Measurements from ENCODE around the gene ARFGAP1. TPM values are rescaled to one million over a fixed set of nuclear protein-coding genes. Genes with fewer than 3 reads are reported as not detected.

The ARFGAP1 gene
- polyA plus RNA-seq, 1 donor, result 76.3 TPM

GRCh38 chr20:63321148-63321831 is 48.7 kb downstream of the ARFGAP1 start:
- H3K27me3 ChIP-seq (ENCODE audit: control insufficient read depth, insufficient read depth, low read length), result peaks cover 10% of the 10 kb centered on the region
- peaks cover 2% of the 10 kb centered on the region for H3K4me1 ChIP-seq (ENCODE audit: control insufficient read depth, insufficient read depth, low read length)
- H3K4me3 ChIP-seq (ENCODE audit: low read length), result no peak overlapping the region
- H3K9me3 ChIP-seq (ENCODE audit: control insufficient read depth, low read depth, low read length), result no peaks in the 10 kb centered on the region
- WGBS (ENCODE audit: insufficient coverage, low lambda C conversion rate), result no CpG with 5 or more reads among the region's 20 CpGs
- no peak overlapping the region for H3K27ac ChIP-seq (ENCODE audit: low read length)
- DNase-seq, result no peak
- no peaks in the 10 kb centered on the region for H3K36me3 ChIP-seq (ENCODE audit: control insufficient read depth, insufficient read depth, low read length)

GRCh38 chr20:63322146-63322932 is 49.7 kb downstream of the ARFGAP1 start:
- peaks cover 10% of the 10 kb centered on the region for H3K27me3 ChIP-seq (ENCODE audit: control insufficient read depth, insufficient read depth, low read length)
- peaks cover 2% of the 10 kb centered on the region for H3K4me1 ChIP-seq (ENCODE audit: control insufficient read depth, insufficient read depth, low read length)
- DNase-seq, result no peak
- H3K4me3 ChIP-seq (ENCODE audit: low read length), result no peak overlapping the region
- H3K36me3 ChIP-seq (ENCODE audit: control insufficient read depth, insufficient read depth, low read length), result no peaks in the 10 kb centered on the region
- no CpG with 5 or more reads among the region's 34 CpGs for WGBS (ENCODE audit: insufficient coverage, low lambda C conversion rate)
- no peak overlapping the region for H3K27ac ChIP-seq (ENCODE audit: low read length)
- no peaks in the 10 kb centered on the region for H3K9me3 ChIP-seq (ENCODE audit: control insufficient read depth, low read depth, low read length)

DNA sequence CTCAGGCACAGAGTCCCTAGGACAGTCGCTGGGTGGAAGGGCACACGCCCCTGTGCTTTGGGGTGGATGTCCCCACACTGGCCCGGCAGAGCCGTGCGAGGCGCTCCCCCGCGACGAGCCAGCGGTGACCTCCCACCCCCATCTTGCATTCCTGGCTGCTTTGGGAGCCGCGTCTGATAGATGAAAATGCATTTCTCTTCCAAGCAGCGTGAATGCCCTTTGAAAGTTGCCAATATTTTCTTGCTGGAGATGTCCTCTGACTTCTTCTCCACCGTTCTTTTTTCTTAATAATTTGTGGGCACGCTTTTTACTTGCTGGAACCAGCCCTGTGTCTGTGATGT is 50.3 kb downstream of the ARFGAP1 start:
- H3K9me3 ChIP-seq (ENCODE audit: control insufficient read depth, low read depth, low read length), result no peaks in the 10 kb centered on the region
- peaks cover 10% of the 10 kb centered on the region for H3K27me3 ChIP-seq (ENCODE audit: control insufficient read depth, insufficient read depth, low read length)
- H3K36me3 ChIP-seq (ENCODE audit: control insufficient read depth, insufficient read depth, low read length), result no peaks in the 10 kb centered on the region
- H3K27ac ChIP-seq (ENCODE audit: low read length), result no peak overlapping the region
- peaks cover 2% of the 10 kb centered on the region for H3K4me1 ChIP-seq (ENCODE audit: control insufficient read depth, insufficient read depth, low read length)
- DNase-seq, result no peak
- 38% methylated on average over 3 of the region's 15 CpGs for WGBS (ENCODE audit: insufficient coverage, low lambda C conversion rate)
- H3K4me3 ChIP-seq (ENCODE audit: low read length), result no peak overlapping the region

DNA sequence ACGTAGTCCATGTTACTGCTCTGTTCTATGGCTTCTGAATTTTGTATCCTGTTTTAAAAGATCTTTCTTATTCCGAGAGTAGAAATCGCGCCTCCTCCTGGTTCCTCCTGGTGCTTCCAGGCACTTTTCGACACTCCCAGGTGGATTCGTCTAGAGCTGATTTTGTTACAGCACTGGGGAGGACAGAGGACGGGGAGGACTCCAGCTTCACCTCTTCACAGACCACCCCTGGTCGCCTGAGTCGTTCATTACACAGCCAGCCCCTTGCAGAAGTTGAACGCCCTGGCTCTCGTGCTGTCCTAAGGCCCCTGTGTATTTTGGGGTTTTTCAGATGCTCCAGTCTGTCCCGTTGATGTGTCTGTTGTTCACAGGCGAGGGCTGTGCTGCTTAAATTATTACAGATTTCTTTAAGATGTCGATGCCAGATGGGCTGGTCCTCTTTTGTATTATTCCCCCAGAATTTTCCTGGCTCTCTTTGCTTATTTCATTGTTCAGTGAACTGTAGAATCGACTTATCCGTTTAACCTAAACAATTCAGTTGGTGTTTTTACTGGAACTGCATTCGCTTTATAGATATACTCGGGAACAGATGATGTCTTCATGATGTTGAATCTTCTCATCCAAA is 50.9 kb downstream of the ARFGAP1 start:
- DNase-seq, result no peak
- no peaks in the 10 kb centered on the region for H3K9me3 ChIP-seq (ENCODE audit: control insufficient read depth, low read depth, low read length)
- no peak overlapping the region for H3K4me3 ChIP-seq (ENCODE audit: low read length)
- H3K4me1 ChIP-seq (ENCODE audit: control insufficient read depth, insufficient read depth, low read length), result peaks cover 2% of the 10 kb centered on the region
- H3K27me3 ChIP-seq (ENCODE audit: control insufficient read depth, insufficient read depth, low read length), result peaks cover 10% of the 10 kb centered on the region
- H3K36me3 ChIP-seq (ENCODE audit: control insufficient read depth, insufficient read depth, low read length), result no peaks in the 10 kb centered on the region
- no CpG with 5 or more reads among the region's 18 CpGs for WGBS (ENCODE audit: insufficient coverage, low lambda C conversion rate)
- H3K27ac ChIP-seq (ENCODE audit: low read length), result no peak overlapping the region

- WGBS (ENCODE audit: insufficient coverage, low lambda C conversion rate), result no CpG with 5 or more reads among the region's 10 CpGs
- H3K9me3 ChIP-seq (ENCODE audit: control insufficient read depth, low read depth, low read length), result no peaks in the 10 kb centered on the region
- no peak overlapping the region for H3K4me3 ChIP-seq (ENCODE audit: low read length)
- H3K36me3 ChIP-seq (ENCODE audit: control insufficient read depth, insufficient read depth, low read length), result no peaks in the 10 kb centered on the region
- peaks cover 10% of the 10 kb centered on the region for H3K27me3 ChIP-seq (ENCODE audit: control insufficient read depth, insufficient read depth, low read length)
- peaks cover 2% of the 10 kb centered on the region for H3K4me1 ChIP-seq (ENCODE audit: control insufficient read depth, insufficient read depth, low read length)
- H3K27ac ChIP-seq (ENCODE audit: low read length), result no peak overlapping the region
- no peak for DNase-seq
Observed at GRCh38 chr20:63325021-63325471, 52.4 kb downstream of the ARFGAP1 start.

DNA sequence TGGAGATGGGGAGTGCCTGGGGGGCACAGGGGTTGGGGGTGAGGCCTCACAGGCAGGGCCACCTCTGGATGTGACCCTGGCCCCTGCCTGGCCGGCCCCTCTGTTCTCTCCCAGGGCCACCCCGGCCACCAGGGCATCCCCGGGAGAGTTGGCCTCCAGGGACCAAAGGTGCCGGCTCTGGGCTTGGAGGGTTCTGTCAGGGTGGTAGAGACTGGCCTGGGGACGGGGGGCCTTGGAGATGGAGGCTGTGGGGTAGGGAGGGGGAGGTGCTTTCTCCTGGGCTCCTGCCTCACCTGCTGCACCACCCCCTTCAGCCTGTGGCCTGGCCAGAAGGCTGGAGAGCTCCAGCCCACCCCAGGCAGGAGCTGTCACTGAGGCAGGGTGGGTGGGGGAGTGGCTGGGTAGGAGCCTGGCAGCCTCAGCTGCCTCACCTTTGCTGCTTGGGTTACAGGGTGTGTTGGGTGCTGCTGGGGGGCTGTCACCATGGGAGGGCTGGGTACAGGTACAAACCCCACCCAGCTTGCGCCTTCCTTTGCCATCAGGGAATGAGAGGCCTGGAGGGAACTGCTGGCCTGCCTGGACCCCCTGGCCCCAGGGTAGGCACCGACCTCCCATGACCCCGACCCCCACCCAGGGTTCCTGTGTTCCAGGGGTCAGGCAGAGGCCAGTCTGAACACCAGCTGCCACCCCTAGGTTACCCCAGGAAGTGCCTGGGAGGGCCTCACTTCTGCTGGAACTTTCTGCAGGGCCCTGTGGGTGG is 53.1 kb downstream of the ARFGAP1 start:
- Histone ChIP-seq H3K27ac (ENCODE audit: low read length) (no peak overlapping the region), H3K4me1 (ENCODE audit: control insufficient read depth, insufficient read depth, low read length) (peaks cover 2% of the 10 kb centered on the region), H3K36me3 (ENCODE audit: control insufficient read depth, insufficient read depth, low read length) (no peaks in the 10 kb centered on the region), H3K27me3 (ENCODE audit: control insufficient read depth, insufficient read depth, low read length) (peaks cover 10% of the 10 kb centered on the region), H3K9me3 (ENCODE audit: control insufficient read depth, low read depth, low read length) (no peaks in the 10 kb centered on the region), H3K4me3 (ENCODE audit: low read length) (no peak overlapping the region)
- no peak for DNase-seq
- WGBS (ENCODE audit: insufficient coverage, low lambda C conversion rate), result no CpG with 5 or more reads among the region's 8 CpGs

DNA sequence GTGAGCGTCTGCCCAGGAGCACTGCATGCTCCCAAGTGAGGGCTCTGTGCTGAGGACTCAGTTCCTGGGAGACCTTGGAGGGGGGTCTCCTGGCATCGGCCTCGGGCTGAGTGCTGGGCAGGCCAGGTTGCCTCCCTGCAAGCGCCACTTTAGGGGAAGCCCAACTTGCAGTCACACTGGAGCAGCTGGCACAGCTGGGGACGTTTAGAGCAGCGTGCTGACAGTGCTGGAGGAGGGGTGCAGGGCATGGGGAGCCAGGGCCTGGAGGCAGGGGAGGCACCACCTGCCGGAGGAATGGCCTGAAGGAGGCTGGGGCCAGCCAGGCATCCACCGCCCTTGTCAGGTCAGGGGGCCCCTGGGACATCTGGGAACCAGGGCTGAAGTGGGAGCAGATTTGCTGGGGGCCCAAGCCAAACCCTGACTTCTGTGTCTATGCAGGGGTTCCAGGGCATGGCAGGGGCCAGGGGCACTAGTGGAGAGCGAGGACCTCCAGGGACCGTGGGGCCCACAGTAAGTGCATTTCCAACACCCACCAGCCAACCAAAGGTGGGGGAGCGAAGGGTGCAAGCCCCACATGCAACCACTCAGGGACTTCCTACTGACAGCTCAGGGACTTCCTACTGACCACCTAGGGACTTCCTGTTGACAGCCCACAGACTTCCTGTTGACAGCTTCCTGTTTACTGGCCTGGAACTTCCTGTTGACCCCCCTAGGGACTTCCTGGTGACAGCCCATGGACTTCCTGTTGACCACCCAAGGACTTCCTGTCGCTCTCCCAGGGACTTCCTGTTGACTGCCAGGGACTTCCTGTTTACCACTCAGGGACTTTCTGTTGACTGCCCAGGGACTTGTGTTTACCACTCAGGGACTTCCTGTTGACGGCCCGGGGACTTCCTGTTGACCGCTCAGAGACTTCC is 54.0 kb downstream of the ARFGAP1 start:
- no CpG with 5 or more reads among the region's 15 CpGs for WGBS (ENCODE audit: insufficient coverage, low lambda C conversion rate)
- H3K4me1 ChIP-seq (ENCODE audit: control insufficient read depth, insufficient read depth, low read length), result peaks cover 3% of the 10 kb centered on the region
- no peak overlapping the region for H3K27ac ChIP-seq (ENCODE audit: low read length)
- DNase-seq, result no peak
- no peak overlapping the region for H3K4me3 ChIP-seq (ENCODE audit: low read length)
- H3K36me3 ChIP-seq (ENCODE audit: control insufficient read depth, insufficient read depth, low read length), result no peaks in the 10 kb centered on the region
- no peaks in the 10 kb centered on the region for H3K9me3 ChIP-seq (ENCODE audit: control insufficient read depth, low read depth, low read length)
- H3K27me3 ChIP-seq (ENCODE audit: control insufficient read depth, insufficient read depth, low read length), result peaks cover 10% of the 10 kb centered on the region

GRCh38 chr20:63327231-63327745 is 54.7 kb downstream of the ARFGAP1 start:
- no peak overlapping the region for H3K4me3 ChIP-seq (ENCODE audit: low read length)
- DNase-seq, result no peak
- H3K27ac ChIP-seq (ENCODE audit: low read length), result no peak overlapping the region
- no peaks in the 10 kb centered on the region for H3K36me3 ChIP-seq (ENCODE audit: control insufficient read depth, insufficient read depth, low read length)
- no peaks in the 10 kb centered on the region for H3K9me3 ChIP-seq (ENCODE audit: control insufficient read depth, low read depth, low read length)
- H3K27me3 ChIP-seq (ENCODE audit: control insufficient read depth, insufficient read depth, low read length), result peaks cover 8% of the 10 kb centered on the region
- WGBS (ENCODE audit: insufficient coverage, low lambda C conversion rate), result no CpG with 5 or more reads among the region's 8 CpGs
- H3K4me1 ChIP-seq (ENCODE audit: control insufficient read depth, insufficient read depth, low read length), result peaks cover 3% of the 10 kb centered on the region

GRCh38 chr20:63328026-63328700 is 55.5 kb downstream of the ARFGAP1 start:
- WGBS (ENCODE audit: insufficient coverage, low lambda C conversion rate), result no CpG with 5 or more reads among the region's 20 CpGs
- no peak overlapping the region for H3K4me3 ChIP-seq (ENCODE audit: low read length)
- H3K9me3 ChIP-seq (ENCODE audit: control insufficient read depth, low read depth, low read length), result no peaks in the 10 kb centered on the region
- H3K36me3 ChIP-seq (ENCODE audit: control insufficient read depth, insufficient read depth, low read length), result no peaks in the 10 kb centered on the region
- H3K4me1 ChIP-seq (ENCODE audit: control insufficient read depth, insufficient read depth, low read length), result peaks cover 3% of the 10 kb centered on the region
- H3K27ac ChIP-seq (ENCODE audit: low read length), result no peak overlapping the region
- no peak for DNase-seq
- H3K27me3 ChIP-seq (ENCODE audit: control insufficient read depth, insufficient read depth, low read length), result no peaks in the 10 kb centered on the region
